Measurements from ENCODE around the gene ITGB4. TPM values are rescaled to one million over a fixed set of nuclear protein-coding genes. Genes with fewer than 3 reads are reported as not detected.

The ITGB4 gene
- total and polyA plus RNA-seq, 2 of the 13 experiments (the other 11 are each of a cell fraction or from before 2014, with no cell fraction given): 6.9 to 14.5 TPM

- FAIRE-seq (no peak), DNase-seq (ENCODE audit: low spot score) (no peak), ATAC-seq (peak; percentile 1; the same call in 1 of the 3 replicates)
- ChIA-PET POLR2A (interaction anchor here (1.1 to 1.5 kb wide), 3 partner anchors 29 to 56 kb away, joined by 3 read pairs; no protein-coding TSS in a partner anchor), CTCF (ENCODE audit: low intra/inter-chr PET ratio, low total read pairs) (no interaction called here)
- in situ Hi-C loops (cut with HindIII; ENCODE audit: extremely low pct_ligation_motif_present, low pct_unique_long_range_greater_than_20kb) (no loop called here), intact Hi-C loops (cut with micrococcal nuclease; ENCODE audit: unreplicated experiment) (no loop called here)
- Histone ChIP-seq H2AFZ (ENCODE audit: low read length) (no peak overlapping the region), H3K27me3 (ENCODE audit: control insufficient read depth in 1 of 2, insufficient read depth in 2 of 2, low read length in 2 of 2) (peaks cover 8 to 30% of the 10 kb centered on the region in 2 experiments; a peak in 3 of 5 replicates), H3K36me3 (replicated peaks in 1 of 2; ENCODE audit: control insufficient read depth in 1 of 2, insufficient read depth in 2 of 2, low read length in 2 of 2) (no peaks in the 10 kb centered on the region), H3K27ac (ENCODE audit: extremely low read length, insufficient read depth, low read length) (no peak overlapping the region), H4K20me1 (ENCODE audit: insufficient read depth, low read length) (no peaks in the 10 kb centered on the region), H3K9me3 (ENCODE audit: low read length) (no peaks in the 10 kb centered on the region), H3K4me2 (ENCODE audit: low read depth, low read length) (no peak overlapping the region; the same call in 1 of the 2 replicates), H3K9ac (ENCODE audit: insufficient read depth, low read depth, low read length) (no peak overlapping the region), H3K4me3 (replicated peaks in 1 of 3; ENCODE audit: insufficient read depth in 1 of 3, low read depth in 2 of 3, low read length in 3 of 3) (no peak overlapping the region), H3K79me2 (ENCODE audit: insufficient read depth, low read length) (no peaks in the 10 kb centered on the region), H3K4me1 (ENCODE audit: insufficient read depth, low read length) (peaks cover 32% of the 10 kb centered on the region)
- WGBS (ENCODE audit: low lambda C conversion rate): 54% methylated on average over 19 of the region's 23 CpGs
- TF ChIP-seq UBTF (CRISPR knock-in tag; IDR thresholded peaks at IDR 0.05): peak; percentile 37; the same call in 1 of the 2 replicates
- TF ChIP-seq XBP1 (CRISPR knock-in tag; IDR thresholded peaks at IDR 0.05): no peak
- TF ChIP-seq KLF15 (CRISPR knock-in tag; IDR thresholded peaks at IDR 0.05; ENCODE audit: borderline replicate concordance): no peak
- TF ChIP-seq ZNF576 (CRISPR knock-in tag; IDR thresholded peaks at IDR 0.05): 0 out of 2 replicates have a peak, but pooled peaks have one; percentile 24
- TF ChIP-seq KMT2B (CRISPR knock-in tag; IDR thresholded peaks at IDR 0.05): no peak
- TF ChIP-seq RFX5 (IDR thresholded peaks at IDR 0.05; ENCODE audit: low read depth, low read length): peak; percentile 76
- TF ChIP-seq MAF1 (CRISPR knock-in tag; IDR thresholded peaks at IDR 0.05; ENCODE audit: borderline replicate concordance): no peak
- TF ChIP-seq ZFP36L1 (CRISPR knock-in tag; IDR thresholded peaks at IDR 0.05): no peak
- 0 out of 2 replicates have a peak, but pooled peaks have one; percentile 10 for TF ChIP-seq RXRA (CRISPR knock-in tag; IDR thresholded peaks at IDR 0.05)
- TF ChIP-seq HNRNPL (IDR thresholded peaks at IDR 0.05; ENCODE audit: low read depth, low read length): peak; percentile 62; the same call in 1 of the 2 replicates
- TF ChIP-seq ZNF816 (CRISPR knock-in tag; IDR thresholded peaks at IDR 0.05; ENCODE audit: borderline replicate concordance): no peak
- TF ChIP-seq EHMT2 (IDR thresholded peaks at IDR 0.05; ENCODE audit: borderline replicate concordance, low read depth, low read length): no peak
- TF ChIP-seq ZNF362 (CRISPR knock-in tag; IDR thresholded peaks at IDR 0.05; ENCODE audit: borderline replicate concordance): no peak
- TF ChIP-seq SIX1 (CRISPR knock-in tag; IDR thresholded peaks at IDR 0.05; ENCODE audit: borderline replicate concordance): no peak
- TF ChIP-seq ZNF607 (CRISPR knock-in tag; IDR thresholded peaks at IDR 0.05; ENCODE audit: borderline replicate concordance): 0 out of 2 replicates have a peak, but pooled peaks have one; percentile 29
- no TSS peak for BruUV-seq (replicated peaks)
These were observed 3.1 kb downstream of the ITGB4 start for GRCh38 chr17:75724016-75725003.
